ENCODE results near the gene DAZL. TPM values are rescaled to one million over a fixed set of nuclear protein-coding genes. Genes with fewer than 3 reads are reported as not detected.
A peak's percentile ranks its signal among the peaks of the same experiment; 100 is the strongest.
"Not testable (repeated sequence)": the region's sequence is repeated elsewhere in the genome, so short reads cannot be mapped to it uniquely, and the experiment has no call there.

Gene DAZL, protein sequence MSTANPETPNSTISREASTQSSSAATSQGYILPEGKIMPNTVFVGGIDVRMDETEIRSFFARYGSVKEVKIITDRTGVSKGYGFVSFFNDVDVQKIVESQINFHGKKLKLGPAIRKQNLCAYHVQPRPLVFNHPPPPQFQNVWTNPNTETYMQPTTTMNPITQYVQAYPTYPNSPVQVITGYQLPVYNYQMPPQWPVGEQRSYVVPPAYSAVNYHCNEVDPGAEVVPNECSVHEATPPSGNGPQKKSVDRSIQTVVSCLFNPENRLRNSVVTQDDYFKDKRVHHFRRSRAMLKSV
- not detected for polyA plus RNA-seq (ENCODE audit: insufficient read length)
- long read RNA-seq, donor 1, result 0 reads
- long read RNA-seq, donor 2, result 0 reads
- long read RNA-seq, donor 3, result 0 reads
- long read RNA-seq, donor 4, result 0 reads
- long read RNA-seq, donor 5, result 0 reads
- long read RNA-seq, donor 6, result 0 reads
- long read RNA-seq, donor 7, result 0 reads
- long read RNA-seq, donor 8, result 0 reads

GRCh38 chr3:16604887-16605602 is at the start of gene DAZL:
Gene DAZL (minus strand): TSS chr3:16605423. CDS start chr3:16605205, 218 bp downstream.
- no peak for DNase-seq

GRCh38 chr3:16654976-16655375 is 49.8 kb upstream of the DAZL start:
- DNase-seq, result no peak

GRCh38 chr3:16653712-16654111 is 48.5 kb upstream of the DAZL start:
- no peak for DNase-seq

GRCh38 chr3:16647668-16648067 is 42.4 kb upstream of the DAZL start:
- DNase-seq, result no peak

DNA sequence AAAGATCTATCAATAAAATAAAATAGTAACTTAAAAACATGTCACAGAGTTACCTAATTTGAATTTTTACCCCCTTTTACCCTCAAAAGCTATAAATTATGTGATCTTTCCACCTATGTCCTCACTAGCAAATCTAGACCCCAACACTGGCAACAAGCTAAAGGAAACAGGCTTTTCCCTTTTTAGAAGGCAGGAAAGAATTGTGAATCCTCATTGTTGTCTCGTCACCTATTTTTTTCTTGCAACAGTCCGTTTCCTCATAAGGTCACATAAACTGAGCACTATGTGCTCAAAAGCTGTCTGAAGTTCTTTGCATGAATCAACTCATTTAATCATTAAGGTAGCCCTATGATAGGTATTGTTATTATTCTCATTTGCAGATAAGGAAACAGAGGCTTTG is 34.6 kb upstream of the DAZL start:
- DNase-seq, result no peak

GRCh38 chr3:16633948-16634347 is 28.7 kb upstream of the DAZL start:
- no peak for DNase-seq

- DNase-seq, result no peak
Observed at GRCh38 chr3:16632395-16632794, 27.2 kb upstream of the DAZL start.

GRCh38 chr3:16618721-16619120 is 13.5 kb upstream of the DAZL start:
- no peak for DNase-seq

DNA sequence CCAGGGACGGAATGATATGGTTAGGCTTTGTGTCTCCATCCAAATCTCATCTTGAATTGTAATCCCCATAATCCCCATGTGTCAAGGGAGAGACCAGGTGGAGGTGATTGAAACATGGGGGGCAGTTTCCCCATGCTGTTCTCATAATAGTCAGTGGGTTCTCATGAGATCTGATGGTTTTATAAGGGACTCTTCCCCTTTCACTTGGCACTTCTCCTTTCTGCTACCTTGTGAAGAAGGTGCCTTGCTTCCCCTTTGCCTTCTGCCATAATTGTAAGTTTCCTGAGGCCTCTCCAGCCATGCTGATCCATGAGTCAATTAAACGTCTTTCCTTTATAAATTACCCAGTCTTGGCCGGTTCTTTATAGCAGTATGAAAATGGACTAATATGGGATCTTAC is 11.9 kb upstream of the DAZL start:
- not testable (repeated sequence) for DNase-seq

DNA sequence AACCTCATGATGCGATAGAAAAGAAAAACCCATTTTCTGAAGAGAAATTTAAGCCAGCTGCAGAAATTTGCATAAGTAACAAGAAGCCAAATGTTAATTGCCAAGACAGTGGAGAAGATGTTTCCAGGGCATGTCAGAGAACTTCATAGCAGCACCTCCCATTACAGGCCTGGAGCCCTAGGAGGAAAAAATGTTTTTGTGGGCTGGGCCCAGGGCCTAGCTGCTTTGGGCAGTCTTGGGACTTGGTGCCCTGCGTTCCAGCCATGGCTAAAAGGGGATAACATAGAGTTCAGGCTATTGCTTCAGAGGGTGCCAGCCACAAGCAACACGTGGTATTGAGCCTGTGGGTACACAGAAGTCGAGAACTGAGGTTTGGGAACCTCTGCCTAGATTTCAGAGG is 10.9 kb upstream of the DAZL start:
- DNase-seq, result no peak

- DNase-seq, result no peak
Observed at GRCh38 chr3:16614033-16615031, 9.1 kb upstream of the DAZL start.

DNA sequence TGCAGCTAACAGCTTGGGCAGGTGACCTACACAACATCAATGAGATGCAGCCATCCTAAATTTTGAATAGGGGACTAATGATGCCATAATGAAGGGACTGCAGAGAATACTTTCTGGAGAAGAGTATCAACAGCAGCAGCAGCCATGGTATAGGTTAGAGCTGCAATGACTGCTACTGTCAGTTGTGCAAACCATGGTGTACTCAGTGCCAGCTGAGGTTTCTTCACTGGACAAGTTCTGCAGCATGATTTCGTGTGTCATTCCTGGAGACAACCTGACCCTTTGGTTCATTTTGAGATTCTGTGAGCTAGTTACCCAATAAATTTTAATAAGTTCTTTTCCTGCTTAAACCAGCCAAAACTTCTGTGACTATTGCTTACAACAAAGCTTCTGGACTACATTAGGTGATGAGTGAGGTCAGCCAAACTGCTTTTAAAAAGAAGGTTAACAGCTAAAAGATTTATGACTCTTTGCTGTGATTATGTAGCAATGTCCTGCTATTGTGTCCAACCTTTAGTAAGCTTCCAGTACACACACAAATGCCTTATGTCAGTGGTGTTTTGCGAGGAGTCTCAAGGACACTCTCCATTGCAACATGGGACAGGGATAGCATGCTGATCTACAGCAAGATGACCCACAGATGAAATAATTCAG is 4.8 kb upstream of the DAZL start:
- DNase-seq, result no peak

DNA sequence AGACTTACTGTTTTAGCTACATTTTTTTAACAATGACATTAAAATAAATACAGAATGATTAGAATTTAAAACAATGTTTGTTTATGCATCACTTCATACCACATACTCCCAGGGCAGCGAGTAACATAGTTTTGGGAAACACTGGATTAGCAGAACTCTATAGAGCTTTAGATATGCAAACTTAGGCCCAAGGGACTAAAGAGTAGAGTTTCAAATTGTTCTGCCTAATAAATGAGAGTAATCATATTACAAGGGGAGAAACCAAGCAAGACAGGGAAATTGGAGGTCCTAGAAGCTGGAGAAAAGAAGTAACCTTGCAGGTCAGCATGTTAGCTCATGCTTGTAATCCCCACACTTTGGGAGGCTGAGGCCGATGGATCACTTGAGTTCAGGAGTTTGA is 3.6 kb upstream of the DAZL start:
- DNase-seq, result no peak

- no peak for DNase-seq
Observed at GRCh38 chr3:16607718-16608117, 2.5 kb upstream of the DAZL start.

DNA sequence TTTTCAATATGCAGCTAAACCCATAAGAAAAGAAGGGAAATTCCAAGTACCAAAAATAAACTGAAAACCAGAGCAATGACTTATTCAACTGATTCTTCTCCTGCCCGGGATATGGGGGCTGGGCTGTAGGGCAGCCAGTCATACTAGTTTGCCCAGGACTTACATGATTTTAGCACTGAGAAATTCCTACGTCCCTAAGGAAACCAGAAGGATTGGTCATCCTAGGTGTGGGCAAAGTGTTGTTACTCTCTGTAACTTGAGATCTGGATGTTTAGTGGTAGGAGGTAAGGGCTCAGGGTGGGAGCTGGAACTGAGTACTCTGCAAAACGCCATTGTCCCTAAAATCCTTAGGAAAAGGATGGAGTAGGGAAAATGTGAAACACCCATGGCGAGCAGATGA is 1.2 kb upstream of the DAZL start:
- no peak for DNase-seq

DNA sequence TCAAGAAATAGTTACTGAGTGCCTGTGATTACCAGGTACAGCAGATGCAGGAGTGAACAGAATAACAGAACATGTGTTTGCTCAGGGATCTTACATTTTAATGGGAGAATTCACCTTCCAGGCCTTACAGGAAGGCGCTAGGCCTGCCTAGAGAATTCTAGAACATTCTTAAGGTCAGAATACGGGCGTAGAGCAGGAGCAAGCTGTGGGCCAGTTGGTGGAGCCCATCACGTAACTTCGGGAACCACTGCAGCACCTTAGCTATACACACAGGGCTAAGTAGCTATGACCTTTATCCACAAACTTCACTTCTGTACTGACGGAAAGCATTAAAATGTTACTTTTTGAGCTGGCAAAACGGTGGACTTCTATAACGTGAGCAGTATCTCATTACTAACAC is 743 bp upstream of the DAZL start:
- DNase-seq, result no peak

GRCh38 chr3:16604433-16604832 is 790 bp downstream of the DAZL start:
- no peak for DNase-seq

DNA sequence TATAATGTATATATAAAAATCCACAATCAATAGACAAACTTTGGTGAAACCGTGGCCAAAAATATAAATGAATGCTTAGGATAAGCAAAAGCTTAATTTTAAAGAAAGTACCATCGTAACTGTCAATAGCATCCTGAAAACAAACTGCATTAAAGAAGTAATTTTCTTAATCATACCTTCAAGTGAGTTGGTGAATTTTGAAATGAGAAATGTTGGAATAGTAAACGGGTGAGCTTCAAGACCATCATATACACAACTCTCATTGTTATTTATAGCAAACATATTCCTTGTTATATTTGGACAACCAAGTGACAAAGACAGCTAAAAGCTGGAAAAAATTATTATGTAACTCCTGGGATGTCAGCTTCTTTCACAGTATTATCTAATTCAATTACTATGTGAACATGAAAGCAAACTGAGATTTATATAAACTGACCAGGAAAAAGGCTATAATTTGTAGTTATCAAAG is 3.7 kb downstream of the DAZL start:
- DNase-seq, result no peak

- peak; percentile 75 for DNase-seq
Observed at GRCh38 chr3:16600780-16601536, 4.3 kb downstream of the DAZL start.

DNA sequence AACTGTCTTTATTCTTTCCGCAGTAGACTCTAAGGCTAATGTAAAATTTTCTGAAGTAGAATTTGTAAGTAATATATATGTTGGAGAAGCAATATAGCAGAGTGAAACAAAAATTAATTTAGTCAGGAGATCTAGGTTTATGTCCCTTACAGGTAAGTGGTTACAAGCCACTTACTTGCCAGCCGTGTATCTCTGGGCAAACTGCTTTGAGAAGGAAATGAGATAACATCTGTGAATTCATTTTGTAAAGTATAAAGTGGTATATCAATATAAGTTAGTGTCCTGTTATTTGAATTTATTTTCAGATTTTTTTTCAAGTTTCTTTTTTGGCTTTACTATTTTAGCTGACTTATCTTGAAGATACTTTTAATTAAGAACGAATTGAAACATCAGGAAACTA is 5.5 kb downstream of the DAZL start:
- no peak for DNase-seq

Measured in left kidney (tissue), 8 donors.